Stimulated activated CD4-positive, alpha-beta T cell treated with anti-CD3 and anti-CD28 coated beads, Interleukin-4, amount 100 ng/mL, for 24 hours (primary cell): ENCODE data around the gene CCDC190.
"Not testable (repeated sequence)": the region's sequence is repeated elsewhere in the genome, so short reads cannot be mapped to it uniquely, and the experiment has no call there.

Experiments
- DNase-seq: peaks from one replicate; pipeline ENCODE4 v3.0.0-alpha.2; 2020

The CCDC190 gene

DNA sequence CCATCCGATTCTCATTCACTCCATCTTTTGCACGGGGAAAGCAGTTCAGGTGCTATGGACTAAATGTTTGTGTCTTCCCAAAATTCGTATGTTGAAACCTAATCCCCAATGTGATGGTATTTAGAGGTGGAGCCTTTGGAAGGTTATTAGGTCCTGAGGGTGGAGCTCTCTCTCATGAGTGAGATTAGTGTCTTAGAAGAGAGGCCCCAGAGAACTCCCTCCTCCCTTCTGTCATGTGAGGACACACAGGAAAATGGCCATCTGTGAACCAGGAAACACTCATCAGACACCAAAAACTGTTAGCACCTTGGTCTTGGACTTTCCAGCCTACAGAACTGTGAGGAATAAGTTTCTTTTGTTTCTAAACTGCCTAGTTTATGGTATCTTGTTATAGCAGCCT, 15.8 kb upstream of the CCDC190 start:
- DNase-seq: no peak

DNA sequence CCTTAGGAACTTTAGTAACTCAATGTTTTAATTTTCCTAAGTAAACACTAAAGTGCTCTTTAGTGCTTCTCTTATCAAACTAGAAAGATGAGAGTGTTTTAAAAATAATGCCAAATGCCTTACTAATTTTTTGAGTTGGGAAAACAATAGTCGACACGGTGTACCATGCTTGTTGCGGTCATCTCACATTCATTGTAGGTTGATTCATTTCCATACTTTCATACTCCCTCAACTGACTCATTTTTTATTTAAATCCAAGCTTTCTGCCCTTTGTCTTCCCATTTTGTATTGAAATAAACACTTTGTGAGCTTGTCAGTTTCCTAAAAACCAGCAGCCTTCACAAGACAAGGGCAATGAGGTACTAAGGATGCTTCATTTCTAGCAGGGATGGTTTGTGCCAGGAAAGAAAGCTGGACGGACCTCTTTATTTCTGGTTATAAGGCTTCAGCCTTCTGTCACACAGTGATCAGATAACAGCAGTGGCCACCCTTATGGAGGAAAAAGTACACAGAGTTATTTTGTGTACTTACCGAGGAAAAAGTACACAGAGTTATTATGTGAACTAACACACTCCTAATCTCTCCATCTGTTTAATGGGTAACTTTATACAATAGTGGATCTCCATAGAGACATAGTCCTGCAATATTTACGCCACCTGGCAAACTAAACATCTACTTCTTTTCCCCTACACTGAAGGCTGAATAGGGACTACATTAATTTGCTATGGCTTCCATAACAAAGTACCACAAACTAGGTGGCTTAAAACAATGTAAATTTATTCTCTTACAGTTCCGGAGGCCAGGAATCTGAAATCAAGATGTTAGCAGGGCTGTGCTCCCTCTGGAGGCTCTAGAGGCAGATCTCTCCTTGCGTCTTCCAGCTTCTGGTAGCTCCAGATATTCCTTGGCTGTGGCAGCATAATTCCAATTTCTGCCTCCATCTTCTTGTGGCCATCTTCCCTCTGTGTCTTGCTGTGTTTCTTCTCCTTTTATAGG, 13.0 kb upstream of the CCDC190 start:
- no peak for DNase-seq

DNA sequence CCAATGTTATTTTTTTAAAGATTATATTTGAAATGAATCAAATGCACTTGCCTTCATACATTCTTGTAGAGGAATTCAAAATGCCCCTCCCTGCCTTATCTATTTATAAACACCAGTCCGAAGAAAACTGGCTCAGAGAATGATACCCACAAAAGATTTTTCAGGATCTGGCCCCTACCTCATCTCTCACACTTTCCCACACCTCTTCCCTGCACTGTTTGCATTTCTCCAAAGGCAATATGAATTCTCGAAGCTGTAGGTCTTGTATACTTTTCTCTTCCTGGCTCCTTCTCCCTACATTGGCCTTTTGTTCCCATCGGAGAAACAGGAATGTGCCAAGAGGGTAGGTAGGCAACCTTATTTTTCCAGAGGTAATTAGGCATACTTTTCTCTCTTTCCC, 12.0 kb upstream of the CCDC190 start:
- no peak for DNase-seq

DNA sequence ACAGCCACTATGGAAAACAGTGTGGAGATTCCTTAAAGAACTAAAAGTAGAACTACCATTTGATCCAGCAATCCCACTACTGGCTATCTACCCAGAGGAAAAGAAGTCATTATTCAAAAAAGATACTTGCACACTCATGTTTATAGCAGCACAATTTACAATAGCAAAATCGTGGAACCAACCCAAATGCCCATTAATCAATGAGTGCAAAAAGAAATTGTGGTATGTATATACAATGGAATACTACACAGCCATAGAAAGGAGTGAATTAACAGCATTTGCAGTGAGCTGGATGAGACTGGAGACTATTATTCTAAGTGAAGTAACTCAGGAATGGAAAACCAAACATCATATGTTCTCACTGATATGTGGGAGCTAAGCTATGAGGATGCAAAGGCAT, 10.4 kb upstream of the CCDC190 start:
- not testable (repeated sequence) for DNase-seq

DNA sequence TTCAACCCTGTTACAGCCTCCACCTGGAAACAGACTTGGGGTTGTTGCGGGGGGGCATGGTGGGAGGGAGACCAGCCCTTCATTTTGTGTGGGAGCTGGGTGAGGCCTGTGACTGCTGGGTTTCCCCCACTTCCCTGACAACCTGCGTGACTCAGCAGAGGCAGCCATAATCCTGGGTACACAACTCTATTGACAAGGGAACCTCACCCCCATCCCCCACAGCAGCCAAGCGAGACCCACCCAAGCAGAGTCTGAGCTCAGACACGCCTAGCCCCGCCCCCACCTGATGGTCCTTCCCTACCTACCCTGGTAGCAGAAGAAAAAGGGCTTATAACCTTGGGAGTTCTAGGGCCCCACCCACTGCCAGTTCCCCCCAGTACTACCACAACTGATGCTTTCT, 8.0 kb upstream of the CCDC190 start:
- DNase-seq: no peak

DNA sequence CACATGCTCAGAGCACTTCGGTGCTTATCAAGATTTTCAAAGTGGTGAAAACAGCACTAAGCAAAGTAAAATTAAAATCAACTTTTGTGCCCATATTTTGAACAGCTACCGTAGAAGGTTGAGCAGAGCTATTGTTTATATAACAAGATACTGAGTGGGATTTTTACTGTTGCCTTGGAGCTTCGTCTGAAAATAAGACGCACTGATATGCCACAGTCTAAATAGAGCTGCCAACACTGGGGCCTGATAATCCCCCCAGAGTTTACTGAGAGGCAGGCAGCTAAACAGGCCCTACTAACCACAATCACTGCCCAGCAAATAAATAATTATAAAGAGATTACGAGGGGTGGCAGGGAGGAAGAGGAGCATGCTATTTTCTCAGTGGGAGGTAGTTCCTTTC, 650 bp upstream of the CCDC190 start:
- DNase-seq: no peak

DNA sequence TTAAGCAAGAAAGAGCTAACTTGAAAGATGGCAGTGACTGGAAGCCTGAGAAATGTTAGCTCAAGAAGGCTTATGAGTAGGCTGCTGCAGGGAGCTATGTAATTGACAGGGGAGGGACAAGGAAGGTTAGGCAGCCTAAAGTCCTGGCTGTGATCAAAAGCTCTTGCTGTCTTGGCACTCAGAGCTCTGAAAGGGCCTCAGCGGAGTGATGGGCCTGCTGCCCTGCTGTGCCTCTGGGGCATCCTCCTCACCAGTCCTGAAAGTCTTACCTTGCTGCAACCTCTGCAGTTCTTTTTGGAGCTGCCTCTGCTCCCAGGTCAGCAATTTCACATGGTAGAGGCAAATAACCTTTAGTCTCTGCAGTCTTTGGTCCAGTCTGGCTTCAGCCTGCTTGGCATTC, 1.8 kb downstream of the CCDC190 start:
- no peak for DNase-seq

DNA sequence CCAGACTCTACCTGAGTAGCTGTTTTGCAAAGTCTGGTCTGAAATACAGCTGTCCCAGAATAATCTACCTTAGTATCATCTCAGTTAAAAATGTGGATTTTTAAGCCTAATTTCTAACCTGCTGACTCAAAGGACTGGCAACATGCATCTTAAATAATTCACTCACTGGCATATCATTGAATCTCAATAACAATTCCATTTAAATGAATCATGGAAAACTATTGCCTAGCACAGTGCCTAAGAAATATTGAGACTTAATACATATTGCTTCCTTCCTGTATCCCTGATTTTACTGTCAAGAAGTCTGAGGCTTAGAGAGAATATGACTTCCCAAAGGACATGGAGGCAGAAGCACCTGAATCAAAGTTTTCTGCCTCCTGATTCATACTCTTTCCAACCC, 3.1 kb downstream of the CCDC190 start:
- DNase-seq: no peak

DNA sequence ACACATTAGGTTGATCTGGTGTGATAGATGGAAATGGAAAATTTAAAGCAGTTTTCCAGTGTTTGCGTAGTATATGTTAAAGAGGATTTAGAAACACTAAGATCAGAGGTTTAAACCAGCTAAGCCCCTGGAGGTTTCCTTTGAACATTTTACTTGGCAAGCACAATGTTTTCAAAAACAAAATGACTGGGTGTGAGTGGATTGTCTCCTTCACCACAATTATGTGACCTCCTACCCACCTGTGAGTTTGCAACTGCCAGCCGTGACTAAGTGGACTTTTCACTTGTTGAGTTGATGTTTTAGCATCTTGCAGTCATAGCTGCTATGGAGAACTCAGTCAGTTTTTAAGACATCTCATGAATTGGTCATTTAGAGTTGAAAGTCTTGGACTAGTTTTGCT, 4.7 kb downstream of the CCDC190 start:
- no peak for DNase-seq

DNA sequence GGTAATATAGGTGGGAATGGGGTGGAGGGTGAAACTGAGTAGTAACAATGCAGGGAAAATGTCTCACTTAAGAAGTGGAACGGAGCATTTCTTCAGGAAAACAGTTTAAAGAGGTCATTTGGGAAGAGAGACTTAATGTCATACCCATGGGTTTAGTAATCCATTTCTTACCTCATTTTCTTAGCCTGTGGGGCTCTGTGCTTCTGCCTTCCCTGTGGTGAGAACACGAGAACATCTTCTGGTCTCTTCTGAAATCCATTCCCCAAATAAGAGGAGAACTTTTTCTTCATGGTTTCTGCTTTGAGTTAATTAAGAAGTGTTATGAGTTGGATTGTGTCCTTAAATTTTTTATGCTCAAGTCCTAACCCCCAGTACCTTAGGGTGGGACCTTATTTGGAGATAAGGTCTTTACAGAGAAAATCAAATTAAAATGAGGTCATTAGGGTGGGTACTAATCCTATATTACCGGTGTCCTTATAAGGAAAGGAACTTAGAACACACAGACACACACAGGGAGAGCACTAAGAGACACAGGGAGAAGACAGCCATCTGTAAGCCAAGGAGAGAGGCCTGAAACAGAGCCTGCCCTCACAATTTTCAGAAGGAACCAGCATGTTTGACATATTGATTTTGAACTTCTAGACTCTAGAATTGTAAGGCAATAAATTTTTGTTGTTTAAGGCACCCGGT, 5.4 kb downstream of the CCDC190 start:
- no peak for DNase-seq

DNA sequence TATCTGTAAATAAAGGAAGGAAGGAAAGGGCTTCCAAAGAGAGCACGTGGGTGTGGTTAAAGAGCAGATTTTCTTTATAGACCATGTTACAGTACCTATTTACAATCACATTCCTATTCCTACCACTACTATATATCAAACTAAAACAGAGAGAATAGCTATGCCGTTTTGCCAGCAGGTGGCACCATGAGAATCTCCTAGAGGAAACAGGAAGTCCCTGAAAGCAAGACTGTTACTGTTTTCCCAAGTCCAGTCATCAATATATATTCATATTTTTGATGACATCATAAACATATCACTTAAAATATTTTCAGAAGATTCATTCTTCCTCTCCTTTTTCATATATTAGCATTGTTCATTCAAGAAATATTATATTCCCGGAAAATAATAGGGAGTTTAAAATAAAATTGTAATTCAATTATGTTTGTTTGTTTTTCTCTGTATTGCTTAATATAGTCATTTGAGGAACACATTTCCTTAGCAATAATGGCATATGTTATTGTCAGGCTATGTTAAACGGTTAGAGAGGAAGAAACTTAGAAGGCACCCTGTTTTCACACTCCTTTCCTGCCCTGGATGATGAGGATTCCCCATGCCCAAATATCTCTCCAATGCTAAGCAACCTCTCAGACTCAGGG, 6.6 kb downstream of the CCDC190 start:
- peak; percentile 54 for DNase-seq

DNA sequence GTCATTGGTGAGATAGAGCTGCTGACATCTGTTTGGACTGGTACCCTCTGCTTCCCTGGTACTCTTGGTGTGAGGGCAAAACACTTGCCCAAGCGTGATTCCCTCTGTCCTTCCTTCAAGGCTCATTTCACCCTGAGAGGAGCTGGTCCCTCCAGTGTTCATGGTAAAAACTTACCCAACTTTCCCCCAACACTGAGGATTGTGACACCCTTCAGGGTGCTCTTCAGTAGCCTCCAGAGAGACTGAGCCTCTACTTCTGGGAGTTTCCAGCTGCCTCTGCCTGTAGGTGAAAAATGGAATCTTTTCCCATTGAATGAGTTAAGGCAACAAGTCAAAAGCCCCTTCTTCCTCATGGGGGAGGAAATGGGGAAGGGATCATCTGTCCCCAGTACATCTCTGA, 9.6 kb downstream of the CCDC190 start:
- no peak for DNase-seq

DNA sequence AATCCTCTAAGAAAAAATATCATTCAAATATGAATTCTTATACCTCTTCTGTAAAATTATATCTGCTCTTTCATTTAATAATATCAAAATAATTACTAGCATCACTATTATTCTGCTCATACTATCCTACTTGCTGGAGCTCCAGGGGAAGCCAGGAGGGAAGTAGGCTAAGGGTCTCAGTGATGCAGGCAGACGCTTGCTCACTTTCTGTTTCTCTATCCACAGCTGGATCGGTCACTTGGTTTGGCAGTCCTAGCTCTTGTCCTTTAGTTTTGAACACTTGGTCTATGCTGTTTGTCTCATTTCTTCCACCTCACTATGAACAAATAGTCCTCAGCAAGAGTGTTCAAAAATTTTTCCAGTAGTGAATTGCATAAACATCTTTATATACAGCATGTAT, 11.3 kb downstream of the CCDC190 start:
- no peak for DNase-seq

DNA sequence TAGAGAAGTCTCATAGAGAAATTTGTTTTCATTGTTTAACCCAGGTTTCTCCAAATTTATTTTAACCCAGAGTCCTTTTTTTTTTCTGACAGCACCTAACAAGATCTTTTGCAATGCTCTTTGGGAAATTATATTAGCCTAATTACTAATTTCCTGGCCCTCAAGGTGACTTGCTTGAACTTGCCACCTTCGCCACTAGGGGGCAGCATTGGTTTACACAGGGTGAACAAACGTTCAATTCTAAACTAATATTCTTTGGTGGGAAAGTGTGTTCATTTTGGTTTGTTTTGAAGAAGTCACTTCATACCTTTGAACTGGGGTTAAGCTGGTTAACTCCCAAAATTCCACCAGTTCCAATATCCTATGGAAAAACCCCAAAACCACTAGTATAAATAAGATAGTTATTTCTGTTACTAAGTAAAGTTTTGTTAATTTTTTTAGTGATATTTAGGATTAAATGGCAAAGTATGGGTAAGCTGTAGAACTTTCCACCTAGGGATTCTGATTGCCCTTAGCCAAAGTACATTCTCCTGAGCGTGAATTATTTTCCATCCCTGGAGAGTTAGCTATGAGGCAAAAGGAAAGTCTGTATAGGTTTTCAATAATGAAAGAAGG, 13.0 kb downstream of the CCDC190 start:
- DNase-seq: peak; percentile 84

DNA sequence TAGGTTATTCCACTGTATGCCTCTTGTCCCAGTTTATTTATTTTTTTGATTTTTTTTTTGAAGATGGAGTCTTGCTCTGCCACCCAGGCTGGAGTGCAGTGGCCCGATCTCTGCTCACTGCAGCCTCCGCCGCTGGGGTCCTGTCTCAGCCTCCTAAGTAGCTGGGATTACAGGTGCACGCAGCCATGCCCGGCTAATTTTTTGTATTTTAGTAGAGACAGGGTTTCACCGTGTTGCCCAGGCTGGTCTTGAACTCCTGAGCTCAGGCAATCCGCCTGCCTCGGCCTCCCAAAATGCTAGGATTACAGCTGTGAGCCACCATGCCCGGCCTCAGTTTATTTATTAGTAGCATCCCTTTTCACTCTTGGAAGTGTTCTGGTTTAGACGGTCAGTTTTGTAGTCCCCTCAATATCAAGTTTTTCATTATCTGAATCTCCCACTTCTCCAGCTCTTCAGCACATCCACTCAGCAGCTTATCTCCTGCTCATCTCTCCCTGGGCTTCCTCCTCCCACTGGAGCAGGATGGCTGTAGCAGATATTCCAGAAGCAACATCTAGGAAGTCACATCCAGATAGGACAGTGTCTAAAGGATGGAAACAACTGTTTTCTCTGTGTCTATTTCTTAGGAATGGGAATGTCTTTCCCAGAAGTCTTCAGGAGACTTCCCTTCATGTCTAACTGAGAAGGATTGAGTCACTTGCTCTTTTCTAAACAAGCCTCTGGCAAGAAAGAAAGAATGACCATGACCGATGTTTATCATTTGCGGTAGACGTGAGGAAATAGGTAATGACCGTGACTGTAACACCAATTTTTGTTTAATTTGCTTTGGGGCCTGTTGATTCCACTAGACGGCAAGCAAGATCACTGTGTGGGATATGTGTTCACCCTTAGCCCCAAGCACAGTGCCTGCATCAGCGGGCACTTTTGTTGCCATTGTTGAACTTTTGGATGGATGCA, 14.4 kb downstream of the CCDC190 start:
- DNase-seq: no peak

DNA sequence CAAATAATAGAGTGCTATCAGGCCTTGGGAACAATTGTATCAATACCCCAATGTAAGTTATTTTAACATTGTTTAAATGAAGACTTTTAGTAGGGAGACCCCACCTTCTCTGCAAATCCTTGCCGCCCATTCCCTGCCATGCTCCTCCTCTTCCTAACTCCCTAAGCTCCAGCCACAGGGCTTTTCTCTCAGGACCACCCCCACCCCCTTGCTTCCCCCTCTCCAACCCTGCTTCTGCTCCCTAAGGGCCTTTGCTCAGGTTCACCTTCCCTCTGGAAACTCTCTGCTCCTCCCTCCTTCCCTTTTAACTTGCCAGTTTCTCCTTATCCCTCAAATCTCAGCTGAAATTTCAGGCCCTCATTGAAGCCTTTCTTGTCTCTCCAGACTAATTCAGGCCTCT, 16.8 kb downstream of the CCDC190 start:
- no peak for DNase-seq

DNA sequence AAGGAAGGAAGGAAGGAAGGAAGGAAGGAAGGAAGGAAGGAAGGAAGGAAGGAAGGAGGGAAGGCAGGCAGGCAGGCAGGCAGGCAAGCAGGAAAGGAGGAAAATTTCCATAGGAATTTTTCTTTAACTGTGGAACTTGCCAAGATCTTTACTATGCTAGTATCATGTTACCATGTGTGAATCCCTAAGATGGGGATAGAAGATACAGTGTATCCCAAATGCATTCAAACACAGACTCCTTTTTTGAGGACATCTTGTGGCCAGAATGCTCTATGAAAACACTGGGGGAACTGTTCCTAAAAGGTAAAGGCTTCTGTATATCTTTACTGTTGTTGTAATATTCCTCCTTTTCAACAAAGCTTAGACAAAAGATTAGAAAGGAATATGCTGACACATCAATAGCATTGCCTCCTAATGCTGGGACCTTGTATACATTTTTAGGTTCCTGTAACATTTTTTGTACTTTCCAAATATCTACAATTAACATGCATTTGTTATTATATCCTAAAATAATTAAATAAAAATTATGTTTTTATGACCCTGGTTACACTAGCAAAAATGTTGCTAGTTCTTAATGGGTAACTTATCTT, 20.6 kb downstream of the CCDC190 start:
- no peak for DNase-seq

DNA sequence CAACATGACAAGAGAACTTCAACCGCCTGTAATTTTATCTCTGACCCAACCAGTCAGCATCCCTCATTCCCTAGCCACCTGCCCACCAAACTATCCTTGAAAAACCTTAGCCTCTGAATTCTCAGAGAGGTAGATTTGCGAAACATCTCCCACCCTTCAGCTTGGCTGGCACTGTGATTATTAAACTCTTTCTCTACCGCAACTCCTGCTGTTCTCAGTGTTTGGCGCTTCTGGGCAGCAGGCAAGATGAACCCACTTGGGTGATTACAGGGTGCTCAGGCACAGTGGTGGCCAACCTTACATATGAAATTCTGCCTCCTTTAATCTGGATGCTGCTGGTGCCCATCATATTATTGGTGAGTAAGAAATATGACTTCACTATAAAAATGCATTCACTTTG, 22.1 kb downstream of the CCDC190 start:
- no peak for DNase-seq

DNA sequence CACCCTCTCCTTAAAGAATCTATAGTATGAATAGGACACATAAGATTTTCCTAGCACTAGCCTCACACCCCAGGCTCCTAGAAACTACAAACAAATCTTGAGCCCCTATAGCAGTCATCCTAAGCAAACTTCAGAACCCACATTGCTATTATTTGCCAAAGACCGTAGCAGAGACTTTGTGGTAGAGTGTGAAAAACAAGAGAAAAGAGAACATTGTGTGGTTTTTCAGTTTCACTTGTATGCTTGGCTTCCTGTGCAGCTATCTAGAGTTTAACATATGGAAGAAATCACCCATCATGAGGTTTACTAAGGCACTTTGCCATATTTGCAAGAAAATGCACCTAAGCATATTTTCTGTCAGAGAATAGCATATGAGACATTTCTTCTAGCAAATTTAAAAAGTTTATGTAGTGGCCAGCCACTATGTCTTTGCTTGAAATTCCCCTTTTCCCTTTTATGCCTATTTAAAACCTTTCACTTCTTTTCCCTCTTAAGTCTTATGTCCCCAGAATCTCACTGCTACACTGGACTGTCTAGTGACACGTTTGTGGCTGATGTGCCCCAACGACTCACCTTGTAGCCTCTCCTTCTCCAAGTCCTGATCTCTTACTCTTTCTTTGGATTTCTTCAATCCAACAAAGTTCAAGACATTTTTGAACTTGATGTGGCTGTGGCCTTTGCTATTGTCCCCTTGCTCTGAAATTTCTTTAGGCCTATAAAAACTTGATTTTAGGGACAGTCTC, 25.6 kb downstream of the CCDC190 start:
- DNase-seq: no peak

DNA sequence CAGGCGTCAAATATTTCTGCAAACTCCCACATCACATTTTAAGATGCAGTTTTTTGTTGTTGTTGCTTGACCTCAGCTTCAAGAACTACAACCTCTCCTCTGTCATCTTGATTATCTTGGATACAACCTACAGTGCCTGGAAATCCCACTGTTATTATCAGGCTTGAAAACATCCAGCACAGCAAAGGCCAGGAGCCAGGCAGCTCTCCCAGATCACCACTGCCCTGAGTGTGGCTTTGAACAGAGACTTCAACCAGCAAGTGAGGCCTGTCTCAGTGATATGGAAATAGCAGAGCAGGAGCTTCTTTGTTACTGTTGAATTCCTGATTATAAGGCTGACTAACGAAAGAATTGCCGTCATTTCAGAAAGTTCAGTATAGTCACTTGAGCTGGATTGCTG, 28.5 kb downstream of the CCDC190 start:
- DNase-seq: no peak

DNA sequence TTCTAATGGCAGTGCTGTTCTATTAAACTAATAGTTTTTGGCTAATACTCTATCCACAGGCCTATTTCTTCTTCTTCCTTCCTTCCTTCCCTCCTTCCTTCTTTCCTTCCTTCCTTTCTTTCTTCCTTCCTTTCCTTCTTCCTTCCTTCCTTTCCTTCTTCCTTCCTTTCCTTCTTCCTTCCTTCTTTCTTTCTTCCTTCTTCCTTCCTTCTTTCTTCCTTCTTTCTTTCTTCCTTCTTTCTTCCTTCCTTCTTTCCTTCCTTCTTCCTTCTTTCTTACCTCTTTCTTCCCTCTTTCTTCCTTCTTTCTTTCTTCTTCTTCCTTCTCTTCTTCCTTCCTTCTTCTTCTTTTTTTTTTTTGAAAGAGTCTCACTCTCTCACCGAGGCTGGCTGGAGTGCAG, 31.7 kb downstream of the CCDC190 start:
- no peak for DNase-seq
